ENCODE measurements around the gene CDC45.

The CDC45 gene

GRCh38 chr22:19490628-19491230 lies 11.0 kb downstream of the CDC45 start:
- Mint-ChIP-seq H3K4me3 (no peak overlapping the region), H3K4me1 (ENCODE audit: low read depth) (peaks cover 13% of the 10 kb centered on the region), H3K27ac (no peak overlapping the region), H3K36me3 (ENCODE audit: low read depth) (peaks cover 23% of the 10 kb centered on the region), H3K27me3 (ENCODE audit: low read depth) (no peaks in the 10 kb centered on the region), H3K9me3 (no peaks in the 10 kb centered on the region)

GRCh38 chr22:19492504-19493174 lies 12.9 kb downstream of the CDC45 start:
- Mint-ChIP-seq H3K9me3 (no peaks in the 10 kb centered on the region), H3K27me3 (ENCODE audit: low read depth) (no peaks in the 10 kb centered on the region), H3K4me3 (no peak overlapping the region), H3K4me1 (ENCODE audit: low read depth) (peaks cover 16% of the 10 kb centered on the region), H3K36me3 (ENCODE audit: low read depth) (peaks cover 31% of the 10 kb centered on the region), H3K27ac (no peak overlapping the region)

GRCh38 chr22:19494001-19494560 lies 14.4 kb downstream of the CDC45 start:
- Mint-ChIP-seq H3K9me3 (no peaks in the 10 kb centered on the region), H3K27me3 (ENCODE audit: low read depth) (no peaks in the 10 kb centered on the region), H3K27ac (no peak overlapping the region), H3K4me3 (no peak overlapping the region), H3K4me1 (ENCODE audit: low read depth) (peaks cover 16% of the 10 kb centered on the region), H3K36me3 (ENCODE audit: low read depth) (peaks cover 24% of the 10 kb centered on the region)

- H3K9me3 Mint-ChIP-seq, result no peaks in the 10 kb centered on the region
- no peaks in the 10 kb centered on the region for H3K27me3 Mint-ChIP-seq (ENCODE audit: low read depth)
- no peak overlapping the region for H3K4me3 Mint-ChIP-seq
- H3K27ac Mint-ChIP-seq, result no peak overlapping the region
- H3K4me1 Mint-ChIP-seq (ENCODE audit: low read depth), result peaks cover 16% of the 10 kb centered on the region
- H3K36me3 Mint-ChIP-seq (ENCODE audit: low read depth), result peaks cover 20% of the 10 kb centered on the region
Measured at GRCh38 chr22:19494676-19495173, 15.0 kb downstream of the CDC45 start.

- Mint-ChIP-seq H3K27ac (peak overlapping the region; percentile 55), H3K27me3 (ENCODE audit: low read depth) (no peaks in the 10 kb centered on the region), H3K4me1 (ENCODE audit: low read depth) (peaks cover 11% of the 10 kb centered on the region), H3K9me3 (no peaks in the 10 kb centered on the region), H3K4me3 (no peak overlapping the region), H3K36me3 (ENCODE audit: low read depth) (peaks cover 18% of the 10 kb centered on the region)
Measured at GRCh38 chr22:19495562-19496323, 16.0 kb downstream of the CDC45 start.

- Mint-ChIP-seq H3K4me3 (no peak overlapping the region), H3K36me3 (ENCODE audit: low read depth) (peaks cover 19% of the 10 kb centered on the region), H3K9me3 (no peaks in the 10 kb centered on the region), H3K27me3 (ENCODE audit: low read depth) (no peaks in the 10 kb centered on the region), H3K4me1 (ENCODE audit: low read depth) (peaks cover 11% of the 10 kb centered on the region), H3K27ac (no peak overlapping the region)
Measured at GRCh38 chr22:19496324-19496630, 16.6 kb downstream of the CDC45 start.

GRCh38 chr22:19497245-19497644 lies 17.5 kb downstream of the CDC45 start:
- peaks cover 9% of the 10 kb centered on the region for H3K4me1 Mint-ChIP-seq (ENCODE audit: low read depth)

GRCh38 chr22:19498154-19498865 lies 18.6 kb downstream of the CDC45 start:
- Mint-ChIP-seq H3K27me3 (ENCODE audit: low read depth) (no peaks in the 10 kb centered on the region), H3K4me3 (no peak overlapping the region), H3K27ac (no peak overlapping the region), H3K4me1 (ENCODE audit: low read depth) (peaks cover 7% of the 10 kb centered on the region), H3K36me3 (ENCODE audit: low read depth) (peaks cover 14% of the 10 kb centered on the region), H3K9me3 (no peaks in the 10 kb centered on the region)

More at GRCh38 chr22:19497245-19497644, 17.5 kb downstream of the CDC45 start:
- H3K9me3 Mint-ChIP-seq, result no peaks in the 10 kb centered on the region
- H3K36me3 Mint-ChIP-seq (ENCODE audit: low read depth), result peaks cover 17% of the 10 kb centered on the region
- no peaks in the 10 kb centered on the region for H3K27me3 Mint-ChIP-seq (ENCODE audit: low read depth)
- H3K4me3 Mint-ChIP-seq, result no peak overlapping the region
- no peak overlapping the region for H3K27ac Mint-ChIP-seq

- no peak overlapping the region for H3K27ac Mint-ChIP-seq
Measured at GRCh38 chr22:19498866-19499190, 19.1 kb downstream of the CDC45 start.

GRCh38 chr22:19499236-19499879 lies 19.6 kb downstream of the CDC45 start:
- no peak overlapping the region for H3K27ac Mint-ChIP-seq
- no peak overlapping the region for H3K4me3 Mint-ChIP-seq
- H3K36me3 Mint-ChIP-seq (ENCODE audit: low read depth), result peaks cover 12% of the 10 kb centered on the region
- peaks cover 12% of the 10 kb centered on the region for H3K4me1 Mint-ChIP-seq (ENCODE audit: low read depth)
- no peaks in the 10 kb centered on the region for H3K9me3 Mint-ChIP-seq
- no peaks in the 10 kb centered on the region for H3K27me3 Mint-ChIP-seq (ENCODE audit: low read depth)

More at GRCh38 chr22:19498866-19499190, 19.1 kb downstream of the CDC45 start:
- Mint-ChIP-seq H3K4me1 (ENCODE audit: low read depth) (peaks cover 8% of the 10 kb centered on the region), H3K36me3 (ENCODE audit: low read depth) (peaks cover 12% of the 10 kb centered on the region), H3K9me3 (no peaks in the 10 kb centered on the region), H3K4me3 (no peak overlapping the region), H3K27me3 (ENCODE audit: low read depth) (no peaks in the 10 kb centered on the region)

GRCh38 chr22:19499880-19500242 lies 20.1 kb downstream of the CDC45 start:
- Mint-ChIP-seq H3K4me3 (no peak overlapping the region), H3K27ac (no peak overlapping the region), H3K9me3 (no peaks in the 10 kb centered on the region), H3K4me1 (ENCODE audit: low read depth) (peaks cover 16% of the 10 kb centered on the region), H3K27me3 (ENCODE audit: low read depth) (no peaks in the 10 kb centered on the region), H3K36me3 (ENCODE audit: low read depth) (peaks cover 12% of the 10 kb centered on the region)

- H3K36me3 Mint-ChIP-seq (ENCODE audit: low read depth), result peaks cover 15% of the 10 kb centered on the region
- H3K27ac Mint-ChIP-seq, result no peak overlapping the region
- H3K4me3 Mint-ChIP-seq, result no peak overlapping the region
- no peaks in the 10 kb centered on the region for H3K9me3 Mint-ChIP-seq
- H3K27me3 Mint-ChIP-seq (ENCODE audit: low read depth), result no peaks in the 10 kb centered on the region
- peaks cover 25% of the 10 kb centered on the region for H3K4me1 Mint-ChIP-seq (ENCODE audit: low read depth)
Measured at GRCh38 chr22:19501897-19502447, 22.3 kb downstream of the CDC45 start.

GRCh38 chr22:19503367-19503766 lies 23.6 kb downstream of the CDC45 start:
- no peaks in the 10 kb centered on the region for H3K9me3 Mint-ChIP-seq
- H3K36me3 Mint-ChIP-seq (ENCODE audit: low read depth), result peaks cover 12% of the 10 kb centered on the region
- no peak overlapping the region for H3K27ac Mint-ChIP-seq
- peaks cover 25% of the 10 kb centered on the region for H3K4me1 Mint-ChIP-seq (ENCODE audit: low read depth)
- H3K4me3 Mint-ChIP-seq, result no peak overlapping the region
- H3K27me3 Mint-ChIP-seq (ENCODE audit: low read depth), result no peaks in the 10 kb centered on the region

- Mint-ChIP-seq H3K4me3 (no peak overlapping the region), H3K36me3 (ENCODE audit: low read depth) (peaks cover 14% of the 10 kb centered on the region), H3K27ac (peak overlapping the region; percentile 50), H3K9me3 (no peaks in the 10 kb centered on the region), H3K27me3 (ENCODE audit: low read depth) (no peaks in the 10 kb centered on the region), H3K4me1 (ENCODE audit: low read depth) (peaks cover 25% of the 10 kb centered on the region)
Measured at GRCh38 chr22:19503869-19504268, 24.1 kb downstream of the CDC45 start.

Measured in T-helper 1 cell treated with Interleukin-12 subunit alpha and Interleukin-12 subunit beta and Interleukin-4 antibody, amounts not matched to agents 30 μg/mL and 1 μg/mL, for 36 hours (primary cell).